Activated T-helper 1 cell treated with anti-CD3 and anti-CD28 coated beads, Interleukin-2, amount 50 U/mL, for 16 hours (primary cell): Measurements from ENCODE around the gene CREM.
A peak's percentile ranks its signal among the peaks of the same experiment; 100 is the strongest.
"Not testable (repeated sequence)": the region's sequence is repeated elsewhere in the genome, so short reads cannot be mapped to it uniquely, and the experiment has no call there.

Experiments used
- DNase-seq, 2 donors: peaks; one replicate each; pipeline ENCODE4 v3.0.0-alpha.2; 2020; ENCODE audit warnings: low read depth in 1 of 2, low spot score in 1 of 2

CREM gene

GRCh38 chr10:35126530-35127288 lies at the start of gene CREM:
TSS of gene CREM (plus strand) at chr10:35126846. CDS start at chr10:35137836, 10,990 bp downstream.
- peak; percentile 99 for DNase-seq

GRCh38 chr10:35079265-35079664 lies 47.4 kb upstream of the CREM start:
- no peak for DNase-seq

- DNase-seq, result no peak
Measured at GRCh38 chr10:35079763-35080162, 46.9 kb upstream of the CREM start.

GRCh38 chr10:35080261-35080660 lies 46.4 kb upstream of the CREM start:
- not testable (repeated sequence) for DNase-seq

- no peak for DNase-seq
Measured at GRCh38 chr10:35083242-35083641, 43.4 kb upstream of the CREM start.

GRCh38 chr10:35089611-35090161 lies 37.0 kb upstream of the CREM start:
- no peak for DNase-seq

- DNase-seq, result peak; percentile 85 to 87
Measured at GRCh38 chr10:35090162-35090954, 36.3 kb upstream of the CREM start, which contains the start of gene CUL2. TSS of gene CUL2 (minus strand) at chr10:35090341. CDS start at chr10:35071317, 19,024 bp downstream.

GRCh38 chr10:35091994-35092790 lies 34.5 kb upstream of the CREM start:
- DNase-seq, result no peak

GRCh38 chr10:35092851-35093250 lies 33.8 kb upstream of the CREM start:
- no peak for DNase-seq

GRCh38 chr10:35096312-35096711 lies 30.3 kb upstream of the CREM start:
- no peak for DNase-seq

GRCh38 chr10:35097510-35097909 lies 29.1 kb upstream of the CREM start:
- no peak for DNase-seq

- DNase-seq, result no peak
Measured at GRCh38 chr10:35103882-35104281, 22.8 kb upstream of the CREM start.

- no peak for DNase-seq
Measured at GRCh38 chr10:35112571-35112970, 14.1 kb upstream of the CREM start.

GRCh38 chr10:35119378-35119777 lies 7.3 kb upstream of the CREM start:
- no peak for DNase-seq

GRCh38 chr10:35124540-35124939 lies 2.1 kb upstream of the CREM start:
- no peak for DNase-seq

- no peak for DNase-seq
Measured at GRCh38 chr10:35126062-35126529, 550 bp upstream of the CREM start.

- DNase-seq, result peak; percentile 34 to 39
Measured at GRCh38 chr10:35127289-35127891, 744 bp downstream of the CREM start.

- DNase-seq, result no peak
Measured at GRCh38 chr10:35129185-35129674, 2.6 kb downstream of the CREM start.

GRCh38 chr10:35130663-35131062 lies 4.0 kb downstream of the CREM start:
- no peak for DNase-seq

GRCh38 chr10:35132727-35133126 lies 6.1 kb downstream of the CREM start:
- DNase-seq, result no peak
